ENCODE measurements around the gene HDGFL2.

GRCh38 chr19:4456843-4457653 is 15.0 kb upstream of the HDGFL2 start:
- no peak for TF ChIP-seq CTCF (IDR thresholded peaks at IDR 0.05)
- no peak for TF ChIP-seq POLR2AphosphoS5 (IDR thresholded peaks at IDR 0.05)

Data from prostate gland (tissue), 2 donors.